GM20431 (cell line): ENCODE data around the gene PDGFC.

Source experiments
- in situ Hi-C: fragments of 300-500 bp; cut with MseI, MboI; formaldehyde crosslinking; loops from one replicate; pipeline ENCODE4 v1.15.0; 2020; ENCODE audit warnings: low sequenced_read_pairs; ENCODE audit not compliant: unreplicated experiment

Gene PDGFC

DNA sequence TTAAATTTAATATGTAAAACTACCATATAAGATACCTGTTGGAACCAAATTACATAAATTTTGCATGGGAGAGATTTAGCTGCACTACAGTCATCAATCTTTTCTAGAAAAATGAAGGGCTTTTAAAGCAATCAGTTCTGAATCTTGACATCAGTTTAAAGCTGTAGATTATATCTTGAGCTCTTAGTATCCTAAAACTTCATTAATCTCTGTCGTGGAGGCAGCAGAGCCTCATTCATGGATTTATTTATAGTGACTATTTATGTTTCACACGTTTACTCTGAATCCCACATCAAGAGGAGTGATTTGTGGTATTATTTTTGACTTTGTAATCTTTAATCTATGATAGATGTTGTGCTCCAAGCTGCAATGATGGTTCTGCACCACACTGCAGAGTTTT lies 175.9 kb downstream of the PDGFC start:
- in situ Hi-C loops, result no loop called here

DNA sequence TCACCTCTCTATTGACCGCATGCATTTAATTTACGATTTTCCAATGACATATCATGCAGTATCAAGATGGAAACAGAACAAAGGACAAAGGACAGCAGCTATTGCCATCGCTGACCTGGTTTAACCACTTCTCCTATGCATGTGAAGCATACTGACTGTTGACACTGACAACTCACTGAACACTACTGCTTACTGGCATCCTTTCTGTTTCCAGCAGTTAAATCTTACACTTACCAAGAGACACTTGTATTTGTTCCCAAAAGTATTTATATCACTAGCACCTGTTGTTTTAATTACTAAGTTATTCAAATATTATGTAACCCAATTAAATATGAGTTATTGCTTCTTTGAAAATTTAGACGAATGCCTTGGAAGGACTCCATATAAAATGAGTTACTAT lies 176.7 kb downstream of the PDGFC start:
- in situ Hi-C loops, result no loop called here

DNA sequence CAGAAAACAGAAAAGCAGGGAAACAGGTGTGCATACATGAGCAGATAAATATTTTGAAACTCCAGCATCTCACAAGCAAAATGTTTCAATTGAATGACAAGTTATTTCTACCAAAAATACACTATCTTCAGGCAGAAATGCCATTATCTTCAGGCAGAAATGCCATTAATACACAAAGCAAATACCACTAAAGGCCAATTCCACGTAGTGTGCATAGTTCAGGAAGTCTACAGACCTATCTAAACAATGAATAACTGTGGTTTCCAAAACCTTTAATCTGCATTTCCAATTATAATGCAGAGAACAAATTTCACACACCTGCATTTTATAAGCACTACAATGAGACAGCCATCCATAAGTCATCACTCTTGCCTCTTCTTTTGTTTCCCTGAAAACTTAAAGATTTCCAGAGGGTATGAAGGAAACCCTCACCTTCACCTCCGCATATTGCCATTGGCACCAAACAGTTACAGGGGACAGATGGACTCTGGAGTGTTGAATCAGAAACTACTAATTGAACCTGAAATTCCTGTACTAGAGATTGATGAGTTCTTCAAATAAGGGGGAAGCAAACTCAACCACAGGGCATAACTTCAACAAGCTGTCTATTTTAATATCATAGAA lies 179.0 kb downstream of the PDGFC start:
- in situ Hi-C loops, result no loop called here

DNA sequence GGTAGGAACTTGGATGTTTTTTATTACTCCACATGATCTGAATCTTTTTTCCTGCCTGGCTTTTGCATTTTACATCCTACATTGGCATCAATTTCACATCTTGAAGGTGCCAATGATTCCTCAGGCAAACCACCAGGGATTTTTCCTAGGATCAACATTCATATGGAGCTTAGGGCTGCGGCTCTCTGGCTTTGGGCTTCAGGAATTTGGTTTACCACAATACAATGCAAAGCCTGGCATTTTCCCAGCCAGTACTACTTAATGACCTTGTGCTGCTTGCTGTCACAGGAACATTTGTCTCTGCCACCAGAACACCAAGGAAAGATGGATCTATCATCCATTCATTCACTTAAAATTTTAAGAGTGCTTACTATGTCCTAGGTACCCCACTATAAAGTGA lies 180.7 kb downstream of the PDGFC start:
- in situ Hi-C loops, result no loop called here

DNA sequence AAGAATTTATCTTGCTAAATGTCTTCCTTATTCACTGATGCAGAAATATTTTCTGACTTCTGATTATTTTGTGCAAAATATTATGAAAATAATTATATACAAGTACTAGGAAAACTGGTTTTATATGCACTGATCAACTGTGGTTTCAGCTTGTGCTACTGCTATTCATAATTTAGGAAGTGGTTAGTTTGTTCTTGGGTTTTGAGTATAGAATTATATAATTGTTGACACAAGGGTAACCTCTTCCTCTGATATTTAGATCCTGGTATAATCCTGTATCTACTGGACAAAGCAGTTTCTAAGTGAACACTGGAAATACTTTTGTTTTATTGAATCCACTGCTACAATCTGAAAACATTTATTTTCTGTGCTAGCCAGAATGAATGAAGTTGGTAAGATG lies 182.8 kb downstream of the PDGFC start:
- in situ Hi-C loops, result no loop called here

DNA sequence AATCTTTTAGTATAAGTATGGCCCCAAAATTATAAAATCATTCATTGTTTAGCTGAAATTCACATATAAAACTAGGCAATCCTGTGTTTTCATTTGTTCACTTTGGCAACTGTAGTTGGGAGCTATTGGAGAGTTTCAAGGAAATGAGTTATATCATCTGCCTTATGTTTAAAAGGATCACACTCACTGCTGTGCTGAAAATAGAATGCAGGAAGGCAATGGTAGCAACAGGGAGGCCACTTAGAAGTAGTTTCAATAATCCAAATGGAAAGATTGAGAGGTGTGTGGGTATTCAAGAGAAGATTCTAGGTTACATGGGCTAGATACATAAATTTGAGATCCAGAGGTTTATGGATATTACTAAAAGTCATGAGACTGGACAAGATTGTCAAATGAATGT lies 184.9 kb downstream of the PDGFC start:
- in situ Hi-C loops, result no loop called here

DNA sequence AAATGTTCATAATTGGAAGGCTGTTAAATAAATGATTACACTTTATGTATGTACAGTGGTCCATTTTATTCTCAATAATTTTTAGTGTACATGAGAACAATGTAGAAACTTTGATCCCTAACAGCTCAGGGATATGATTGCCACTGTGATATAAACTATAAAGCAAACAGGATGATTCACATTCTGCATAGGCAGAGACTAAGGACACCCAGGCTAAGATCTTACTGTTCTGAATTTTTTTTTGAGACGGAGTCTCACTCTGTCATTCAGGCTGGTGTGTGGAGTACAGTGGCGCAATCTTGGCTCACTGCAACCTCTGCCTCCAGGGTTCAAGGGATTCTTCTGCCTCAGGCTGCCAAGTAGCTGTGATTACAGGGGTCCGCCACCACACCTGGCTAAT lies 186.6 kb downstream of the PDGFC start:
- in situ Hi-C loops, result no loop called here

DNA sequence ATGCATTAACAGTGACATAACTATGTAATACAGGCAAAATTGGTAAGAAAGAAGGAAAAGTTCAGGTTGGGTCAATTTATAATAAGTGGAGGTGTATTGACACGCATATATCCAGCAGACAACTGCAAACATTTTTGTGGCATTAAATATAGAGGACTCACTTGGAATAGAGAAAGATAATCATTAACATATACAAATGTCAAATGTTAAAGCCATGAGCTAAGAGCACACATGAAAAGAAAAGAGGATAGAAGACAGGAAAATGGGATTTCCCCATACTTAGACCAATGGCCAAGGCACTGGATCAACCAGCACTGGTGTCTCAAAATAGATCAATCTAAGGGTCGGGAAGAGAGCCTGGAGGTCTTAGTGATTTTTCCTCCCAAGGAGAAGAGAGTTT lies 187.6 kb downstream of the PDGFC start:
- in situ Hi-C loops, result no loop called here

DNA sequence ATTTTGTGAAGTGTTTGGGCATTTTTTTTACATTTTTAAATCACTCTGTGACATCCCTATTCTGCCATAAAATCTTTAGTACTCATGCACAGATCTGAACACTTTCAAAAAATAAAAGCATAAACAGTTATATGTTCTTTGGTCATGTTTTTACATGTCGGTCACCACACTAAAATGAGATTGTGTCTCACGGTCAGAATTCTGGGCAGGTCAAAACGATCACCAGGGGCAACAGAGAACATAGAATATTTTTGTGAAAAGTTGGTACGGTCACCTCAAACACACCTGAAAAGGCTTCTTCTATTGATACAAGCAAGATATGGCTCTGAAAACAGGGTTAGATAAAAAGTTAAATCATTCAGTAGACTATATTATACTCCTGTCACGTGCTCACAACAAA lies 189.1 kb downstream of the PDGFC start:
- in situ Hi-C loops, result no loop called here

DNA sequence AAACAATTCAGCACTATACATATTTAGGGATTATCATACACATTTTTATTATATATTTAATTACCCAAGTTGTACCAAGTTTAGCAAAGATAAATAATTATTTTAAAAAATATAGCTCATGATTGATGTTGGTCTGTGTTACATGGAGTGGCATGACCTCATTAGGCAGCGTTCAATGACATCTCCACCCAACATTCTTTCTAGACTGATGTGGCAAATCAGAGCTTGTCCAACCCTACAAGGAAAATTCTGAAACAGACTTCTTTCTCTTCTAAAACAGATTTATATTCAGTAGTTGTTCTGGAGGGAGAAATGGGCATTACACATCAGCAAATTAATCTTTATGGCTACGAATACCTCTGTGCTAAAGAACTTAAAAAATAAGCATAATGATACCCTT lies 189.7 kb downstream of the PDGFC start:
- in situ Hi-C loops, result no loop called here

DNA sequence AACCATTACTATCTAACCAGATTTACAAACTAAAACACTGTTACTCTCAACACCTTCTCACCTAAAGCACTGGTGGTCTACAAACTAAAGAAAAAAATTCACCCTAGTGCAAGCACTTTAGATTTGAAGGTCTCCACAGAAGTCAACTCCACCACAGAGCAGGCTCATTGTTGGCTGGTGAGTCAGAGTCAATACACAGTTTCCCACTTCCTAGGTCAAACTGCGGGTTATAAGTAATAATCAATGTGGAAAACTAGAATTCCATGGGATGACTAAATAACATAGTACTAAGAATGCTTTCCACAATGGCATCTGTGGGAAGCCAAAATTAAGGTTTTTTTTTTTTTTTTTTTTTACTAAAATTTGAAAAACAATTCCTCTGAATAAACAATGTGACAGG lies 191.8 kb downstream of the PDGFC start:
- in situ Hi-C loops, result no loop called here

DNA sequence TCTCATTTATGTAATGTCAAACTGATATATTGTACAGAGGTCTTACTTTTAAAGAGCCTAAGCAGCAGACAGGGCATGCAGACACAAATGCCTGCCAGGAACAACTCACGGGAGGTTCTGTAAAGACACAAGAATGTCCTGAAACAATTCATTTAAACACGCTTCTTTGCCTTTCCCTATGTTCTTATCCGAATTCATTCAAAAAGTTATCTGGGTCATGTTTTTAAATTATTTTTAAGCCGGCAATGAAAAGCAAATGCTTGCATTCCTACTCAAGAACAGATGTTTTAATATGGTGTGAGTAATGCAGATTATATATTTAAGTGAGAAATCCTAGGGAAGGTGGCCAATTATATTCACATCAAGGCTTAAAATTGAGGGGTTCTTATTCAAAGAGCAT lies 192.6 kb downstream of the PDGFC start:
- in situ Hi-C loops, result no loop called here

DNA sequence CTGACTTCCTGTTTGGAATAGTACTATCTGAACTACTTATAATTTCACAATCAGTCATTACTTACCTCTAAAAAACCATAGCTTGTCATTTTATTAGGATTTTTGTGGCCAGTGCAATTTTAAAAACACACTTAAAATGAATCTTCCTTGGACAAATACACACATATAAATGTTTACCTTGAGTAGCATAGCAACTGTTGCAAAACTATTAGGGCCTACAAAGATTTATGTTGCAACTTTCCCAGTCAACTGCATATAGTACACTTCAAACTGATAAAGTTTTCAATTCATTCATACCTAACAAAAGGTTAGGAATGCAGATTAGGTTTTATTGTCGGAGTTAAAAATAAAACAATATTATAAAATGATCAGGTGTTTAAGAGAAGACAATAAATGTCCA lies 193.0 kb downstream of the PDGFC start:
- in situ Hi-C loops, result no loop called here

DNA sequence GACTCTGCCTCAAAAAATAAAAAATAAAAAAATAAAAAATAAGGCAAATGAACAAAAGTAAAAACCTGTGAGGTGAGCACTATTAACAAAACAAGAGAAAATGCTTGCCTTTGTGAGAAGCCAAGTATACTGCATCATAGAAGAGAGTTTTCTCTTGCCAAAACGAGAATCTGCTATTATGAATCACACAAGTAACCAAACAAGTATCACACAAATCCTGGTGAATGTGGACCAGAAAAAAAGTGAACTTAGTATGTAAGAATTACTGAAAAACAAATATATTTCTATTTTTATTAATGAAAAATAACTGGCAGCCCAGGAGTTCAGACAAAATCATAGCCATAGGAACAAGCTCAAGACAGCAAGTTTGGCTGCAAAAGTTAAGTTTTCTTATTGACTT lies 193.5 kb downstream of the PDGFC start:
- in situ Hi-C loops, result no loop called here

DNA sequence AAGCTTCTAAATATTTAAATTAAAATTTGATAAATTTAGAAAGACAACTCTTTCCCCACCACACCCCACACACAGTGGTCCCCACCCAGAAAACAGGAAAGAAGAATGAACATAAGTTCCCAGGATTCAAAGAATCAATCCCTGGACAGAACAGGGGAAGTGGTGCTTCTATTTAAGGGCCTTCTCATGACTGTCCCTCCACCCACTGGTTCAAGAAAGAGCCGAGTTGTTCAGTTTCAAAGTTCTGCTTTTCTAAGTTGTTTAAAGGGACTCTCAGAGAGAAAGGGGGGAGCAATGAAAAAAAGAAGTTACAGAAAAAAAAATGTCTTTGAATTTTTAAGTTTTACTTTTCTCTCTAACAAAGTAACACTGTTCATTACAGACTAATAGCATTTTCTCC lies 195.8 kb downstream of the PDGFC start:
- in situ Hi-C loops, result no loop called here

DNA sequence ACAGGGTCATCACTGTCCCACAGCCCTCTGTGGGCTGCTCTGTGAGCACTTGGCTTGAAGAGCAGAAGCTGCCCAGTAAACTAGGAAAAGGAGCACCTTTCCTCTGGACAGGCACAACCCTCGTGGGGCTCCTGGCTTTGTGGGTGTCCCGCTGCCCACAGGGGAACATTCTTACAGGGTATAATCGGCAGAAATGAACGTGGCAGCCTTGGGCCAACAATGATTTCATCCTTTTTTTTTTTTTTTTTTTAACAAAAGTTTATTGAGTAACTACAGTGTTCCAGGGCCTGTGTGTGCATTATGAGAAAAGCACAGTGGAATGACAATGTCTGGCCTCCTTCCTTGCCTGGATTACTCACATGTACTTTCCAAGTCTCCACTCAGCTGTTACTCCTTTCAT lies 197.2 kb downstream of the PDGFC start:
- in situ Hi-C loops, result no loop called here

DNA sequence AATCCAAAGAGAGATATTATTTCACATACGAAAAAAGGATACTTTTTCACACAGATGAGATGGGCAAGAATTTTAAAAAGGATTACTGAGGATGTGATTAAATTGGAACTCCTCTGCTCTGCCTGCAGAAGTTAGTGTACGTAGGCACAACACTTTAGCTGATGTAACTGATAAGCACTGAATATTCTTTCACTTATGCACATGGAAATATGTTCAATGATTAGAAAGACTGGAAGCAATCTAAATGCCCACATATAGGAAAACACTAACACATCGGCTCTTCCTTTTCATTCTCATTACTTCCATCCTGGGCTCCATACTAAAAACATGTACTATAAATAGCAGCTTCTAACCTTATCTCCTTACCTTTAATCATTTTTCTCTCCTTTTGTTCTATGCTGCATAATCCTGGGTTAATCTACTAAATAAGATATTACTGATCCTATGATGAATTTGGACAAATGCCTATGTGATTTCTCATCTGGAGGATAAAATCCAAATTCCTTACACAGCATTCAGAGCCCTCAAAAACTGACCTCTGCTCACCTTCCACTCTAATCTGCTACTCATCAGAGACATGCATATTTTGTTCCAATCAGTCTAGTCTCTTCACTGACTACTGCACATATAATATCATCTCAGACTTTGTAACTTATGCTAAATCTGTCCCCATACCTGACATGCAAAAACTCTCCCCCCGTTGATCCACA lies 197.8 kb downstream of the PDGFC start:
- in situ Hi-C loops, result no loop called here

DNA sequence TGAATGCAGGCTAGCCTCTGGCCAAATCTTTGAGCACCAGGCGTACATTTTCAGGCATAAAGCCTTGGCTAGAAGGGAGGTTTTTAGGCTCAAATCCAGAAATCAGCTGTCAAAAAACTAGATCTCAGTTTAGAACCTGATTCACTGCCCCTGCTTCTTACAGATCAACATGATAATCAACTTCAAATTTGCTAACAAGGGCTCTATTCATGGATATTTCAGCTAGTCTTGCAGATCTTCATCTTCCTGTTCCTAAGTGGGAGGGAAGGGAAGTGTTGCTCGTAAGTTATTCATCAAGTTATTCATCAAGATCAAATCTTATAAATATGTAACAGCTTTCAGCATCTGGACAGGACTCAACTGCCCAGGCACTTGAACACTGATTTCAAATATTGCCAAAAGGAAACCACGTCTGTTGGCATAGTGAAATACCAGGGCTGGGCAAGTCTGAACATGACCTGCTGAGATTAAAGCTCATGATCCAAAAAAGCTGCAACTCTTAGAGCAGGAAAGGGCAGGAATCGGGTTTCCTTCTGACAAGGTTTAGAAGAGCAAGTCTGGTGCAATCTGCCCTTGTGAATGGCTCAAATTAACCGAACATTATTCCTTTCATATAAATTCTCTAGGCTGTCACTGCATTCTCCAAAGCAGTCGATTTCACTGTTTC lies 200.3 kb downstream of the PDGFC start:
- in situ Hi-C loops, result no loop called here

DNA sequence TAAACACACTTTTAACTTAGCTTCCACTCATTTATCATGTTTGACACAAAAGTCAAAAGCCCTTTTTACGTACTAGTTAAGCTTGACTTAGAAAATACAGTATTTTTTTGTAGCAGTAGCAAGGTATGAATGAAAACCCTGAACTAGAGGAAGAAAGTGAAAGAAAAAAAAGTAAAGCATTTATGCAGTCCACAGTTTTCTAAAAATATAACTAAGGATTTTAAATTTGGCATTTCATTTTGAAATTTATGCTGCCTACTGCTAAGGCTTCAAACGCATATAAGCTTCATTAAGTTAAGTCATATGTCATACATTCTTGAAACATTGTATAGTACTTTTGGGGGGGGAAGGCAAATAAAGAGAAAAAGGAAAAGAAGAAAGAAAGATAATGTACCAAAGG lies 201.5 kb downstream of the PDGFC start:
- in situ Hi-C loops, result no loop called here

DNA sequence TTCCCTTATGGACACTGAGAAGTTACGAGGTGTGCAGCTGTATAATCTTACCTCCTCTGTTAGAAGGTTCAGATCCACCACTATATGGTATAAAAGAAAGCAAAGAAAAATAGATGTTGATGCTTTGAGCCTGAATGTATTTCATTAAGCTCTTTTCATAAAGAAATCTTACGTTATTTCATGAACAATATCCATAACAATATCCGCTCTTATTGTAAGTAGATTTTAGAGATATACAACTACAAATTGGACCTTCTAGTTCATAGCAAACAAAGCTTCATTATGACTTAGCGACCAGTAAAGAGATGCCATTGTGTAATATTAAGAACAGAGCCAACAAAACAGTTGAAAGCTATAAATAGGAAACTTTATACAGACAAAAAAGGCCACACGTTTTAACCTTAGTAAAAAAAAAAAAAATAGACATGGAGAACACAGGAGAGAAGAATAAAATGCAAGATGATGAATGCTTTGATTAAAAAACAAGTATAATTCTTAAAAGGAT lies 203.6 kb downstream of the PDGFC start:
- in situ Hi-C loops, result no loop called here

DNA sequence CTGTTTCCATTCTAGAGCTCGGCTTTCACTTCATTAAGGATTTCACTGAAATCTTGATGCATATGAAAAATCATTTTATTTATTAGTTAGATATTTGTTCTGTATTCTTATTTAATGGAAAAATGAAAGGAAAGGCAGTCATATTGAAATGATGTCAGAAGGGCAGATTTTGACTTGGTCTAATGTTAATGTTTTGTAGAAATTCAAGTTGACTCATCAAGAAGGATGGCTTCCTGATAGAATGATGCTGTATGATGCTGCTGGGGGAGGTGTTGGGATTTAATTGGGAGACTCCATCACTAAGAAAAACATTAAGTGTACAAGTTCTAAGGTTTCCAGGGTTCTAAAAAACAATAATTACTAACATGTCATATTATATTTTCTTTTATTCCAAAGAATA lies 204.8 kb downstream of the PDGFC start:
- in situ Hi-C loops, result no loop called here

DNA sequence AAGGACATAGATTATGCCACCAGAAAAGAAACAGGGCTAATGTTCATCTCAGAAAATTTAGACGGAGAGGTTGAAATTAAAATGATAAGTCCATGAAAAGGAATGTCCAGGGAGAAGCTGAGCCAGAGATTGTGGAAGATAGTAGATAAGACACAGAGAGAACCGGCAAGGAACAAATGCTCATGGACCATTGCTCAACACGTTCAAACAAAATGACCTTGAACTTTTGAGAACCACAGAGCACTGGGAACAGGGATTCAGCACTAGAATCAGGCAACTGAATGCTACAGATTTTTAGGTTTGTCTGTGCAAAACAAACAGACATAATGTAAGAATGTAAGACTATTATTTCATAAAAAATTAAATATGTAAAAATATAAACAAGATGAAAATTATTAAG lies 206.3 kb downstream of the PDGFC start:
- in situ Hi-C loops, result no loop called here
